T-helper 2 cell treated with Interferon-gamma antibody and Interleukin-4, amounts not matched to agents 100 ng/mL and 5 ng/mL, for 36 hours (primary cell): Measurements from ENCODE around the gene GRM7. TPM values are rescaled to one million over a fixed set of nuclear protein-coding genes. Genes with fewer than 3 reads are reported as not detected.

ENCODE experiments used
- intact Hi-C: fragments of 100-400 bp; cut with micrococcal nuclease; formaldehyde crosslinking; loops from one replicate; pipeline ENCODE4 v1.15.1; 2023
- total RNA-seq: library from RNA; stranded (reverse); gene quantifications from 2 replicates; pipeline ENCODE4 v1.2.3, GENCODE V29; 2022

Gene GRM7
- total RNA-seq, 1 donor from 2014 or later, result not detected

- intact Hi-C loops, result no loop called here
These were observed 531.3 kb downstream of the GRM7 start for GRCh38 chr3:7392206-7392605.

- intact Hi-C loops, result no loop called here
These were observed 533.2 kb downstream of the GRM7 start for GRCh38 chr3:7393944-7394605.

- intact Hi-C loops, result no loop called here
These were observed 535.6 kb downstream of the GRM7 start for GRCh38 chr3:7396534-7396933.

- intact Hi-C loops, result no loop called here
These were observed 536.2 kb downstream of the GRM7 start for GRCh38 chr3:7397097-7397496.

- intact Hi-C loops, result no loop called here
These were observed 539.4 kb downstream of the GRM7 start for GRCh38 chr3:7400360-7400759.

GRCh38 chr3:7401418-7401817, 540.5 kb downstream of the GRM7 start:
- intact Hi-C loops, result no loop called here

GRCh38 chr3:7407107-7407506, 546.2 kb downstream of the GRM7 start:
- intact Hi-C loops, result no loop called here

GRCh38 chr3:7410782-7411181, 549.9 kb downstream of the GRM7 start:
- intact Hi-C loops, result no loop called here

- intact Hi-C loops, result no loop called here
These were observed 560.1 kb downstream of the GRM7 start for GRCh38 chr3:7421065-7421464.

- intact Hi-C loops, result no loop called here
These were observed 562.1 kb downstream of the GRM7 start for GRCh38 chr3:7423036-7423435.

GRCh38 chr3:7423995-7424394, 563.1 kb downstream of the GRM7 start:
- intact Hi-C loops, result no loop called here

- intact Hi-C loops, result no loop called here
These were observed 567.3 kb downstream of the GRM7 start for GRCh38 chr3:7428206-7428718.

GRCh38 chr3:7432610-7433009, 571.7 kb downstream of the GRM7 start:
- intact Hi-C loops, result no loop called here

- intact Hi-C loops, result no loop called here
These were observed 572.2 kb downstream of the GRM7 start for GRCh38 chr3:7433073-7433472.

- intact Hi-C loops, result no loop called here
These were observed 575.6 kb downstream of the GRM7 start for GRCh38 chr3:7436542-7436941.

GRCh38 chr3:7437231-7437630, 576.3 kb downstream of the GRM7 start:
- intact Hi-C loops, result no loop called here

- intact Hi-C loops, result no loop called here
These were observed 578.3 kb downstream of the GRM7 start for GRCh38 chr3:7439101-7439680.

- intact Hi-C loops, result no loop called here
These were observed 584.0 kb downstream of the GRM7 start for GRCh38 chr3:7444886-7445285.

GRCh38 chr3:7445331-7445730, 584.4 kb downstream of the GRM7 start:
- intact Hi-C loops, result no loop called here

- intact Hi-C loops, result no loop called here
These were observed 586.4 kb downstream of the GRM7 start for GRCh38 chr3:7447197-7447769.

- intact Hi-C loops, result no loop called here
These were observed 595.5 kb downstream of the GRM7 start for GRCh38 chr3:7456386-7456785.

- intact Hi-C loops, result no loop called here
These were observed 600.4 kb downstream of the GRM7 start for GRCh38 chr3:7461202-7461825.
